GM23338 (cell line): Measurements from ENCODE around the gene CPLANE1. TPM values are rescaled to one million over a fixed set of nuclear protein-coding genes. Genes with fewer than 3 reads are reported as not detected.

Experiments
- ATAC-seq: fragments of 200-7000 bp; cut with Tn5 transposase; 3 replicates; pipeline ENCODE4 v1.9.1; 2020
- DNase-seq: peaks from one replicate; pipeline ENCODE4 v3.0.0-alpha.2; 2015; ENCODE audit warnings: low spot score
- H2AFZ ChIP-seq: fragments of 200-600 bp; sonication (generic); 2 replicates; pipeline ENCODE4 v1.8.0; 2016; ENCODE audit warnings: antibody characterized with exemption, mild to moderate bottlenecking, moderate library complexity
- H3F3A ChIP-seq: fragments of 200-600 bp; sonication (generic); replicated peaks from 2 replicates; pipeline ENCODE4 v1.8.0; 2017; ENCODE audit warnings: antibody characterized with exemption, mixed run types, low read depth
- H3K27ac ChIP-seq: fragments of 200-600 bp; sonication (generic); 2 replicates; pipeline ENCODE4 v1.6.1; 2016; ENCODE audit warnings: low read depth
- H3K27me3 ChIP-seq: fragments of 200-600 bp; sonication (generic); 2 replicates; pipeline ENCODE4 v1.8.0; 2016; ENCODE audit warnings: mild to moderate bottlenecking, mixed run types, moderate library complexity; ENCODE audit not compliant: insufficient read depth
- H3K36me3 ChIP-seq: fragments of 200-600 bp; sonication (generic); 2 replicates; pipeline ENCODE4 v1.8.0; 2016; ENCODE audit warnings: mild to moderate bottlenecking; ENCODE audit not compliant: insufficient read depth
- H3K4me1 ChIP-seq: fragments of 200-600 bp; sonication (generic); 2 replicates; pipeline ENCODE4 v1.8.0; 2016; ENCODE audit warnings: mild to moderate bottlenecking, moderate library complexity; ENCODE audit not compliant: insufficient read depth
- H3K4me2 ChIP-seq: fragments of 200-600 bp; sonication (generic); 2 replicates; pipeline ENCODE4 v1.7.1; 2017; ENCODE audit warnings: mixed run types
- H3K4me3 ChIP-seq: fragments of 200-600 bp; sonication (generic); 2 replicates; pipeline ENCODE4 v1.6.1; 2016; ENCODE audit warnings: mixed run types
- H3K79me2 ChIP-seq: fragments of 200-600 bp; sonication (generic); replicated peaks from 2 replicates; pipeline ENCODE4 v1.8.0; 2017; ENCODE audit warnings: mild to moderate bottlenecking; ENCODE audit not compliant: insufficient read depth
- H3K9me2 ChIP-seq: fragments of 200-600 bp; sonication (generic); 2 replicates; pipeline ENCODE4 v1.8.0; 2017; ENCODE audit not compliant: insufficient read depth
- H4K20me1 ChIP-seq: fragments of 200-600 bp; sonication (generic); replicated peaks from 2 replicates; pipeline ENCODE4 v1.8.0; 2017; ENCODE audit warnings: mild to moderate bottlenecking; ENCODE audit not compliant: insufficient read depth
- H3K27ac Mint-ChIP-seq: 2 replicates; pipeline ENCODE4 v1.8.0; 2020; ENCODE audit warnings: inconsistent platforms, mild to moderate bottlenecking, moderate library complexity, mixed read lengths
- H3K27me3 Mint-ChIP-seq: 3 replicates; pipeline ENCODE4 v1.8.0; 2022; ENCODE audit warnings: low read depth, mild to moderate bottlenecking, moderate library complexity, mixed read lengths, inconsistent platforms; ENCODE audit not compliant: insufficient read depth, poor library complexity
- H3K36me3 Mint-ChIP-seq: 3 replicates; pipeline ENCODE4 v1.8.0; 2021; ENCODE audit warnings: low read depth, mild to moderate bottlenecking, inconsistent platforms, moderate library complexity, mixed read lengths
- H3K4me1 Mint-ChIP-seq: 3 replicates; pipeline ENCODE4 v1.8.0; 2020; ENCODE audit warnings: mild to moderate bottlenecking, inconsistent platforms, mixed read lengths
- H3K4me3 Mint-ChIP-seq: 3 replicates; pipeline ENCODE4 v1.8.0; 2021; ENCODE audit warnings: moderate library complexity, mild to moderate bottlenecking, inconsistent platforms, mixed read lengths
- H3K9me3 Mint-ChIP-seq: 3 replicates; pipeline ENCODE4 v1.8.0; 2020; ENCODE audit warnings: moderate library complexity, mild to moderate bottlenecking, inconsistent platforms, mixed read lengths
- CREB1 ChIP-seq: fragments of 250-450 bp; sonication (Bioruptor Pico); IDR thresholded peaks from 2 replicates; pipeline ENCODE4 v1.5.0; 2020; ENCODE audit warnings: low read depth, mild to moderate bottlenecking, moderate library complexity
- EZH2 ChIP-seq: fragments of 200-600 bp; sonication (generic); IDR thresholded peaks from one replicate; pipeline ENCODE4 v1.8.0; 2017; ENCODE audit warnings: antibody characterized with exemption, mild to moderate bottlenecking, low read depth; ENCODE audit not compliant: unreplicated experiment
- EZH2phosphoT487 ChIP-seq: fragments of 200-600 bp; sonication (generic); IDR thresholded peaks from one replicate; pipeline ENCODE4 v1.8.1; 2018; ENCODE audit warnings: antibody characterized with exemption; ENCODE audit not compliant: unreplicated experiment
- NANOG ChIP-seq: IDR thresholded peaks from 2 replicates; pipeline ENCODE4 v1.6.1; 2016; ENCODE audit warnings: antibody characterized with exemption, borderline replicate concordance
- ZNF331 ChIP-seq: fragments of 250-450 bp; sonication (Bioruptor Pico); IDR thresholded peaks from 2 replicates; pipeline ENCODE4 v1.5.0; 2020; ENCODE audit warnings: low read depth, mild to moderate bottlenecking, moderate library complexity
- polyA plus RNA-seq: library from polyadenylated mRNA; unstranded; fragments of >200 nt; fragmentation: Nextera tagmentation; extraction: Ambion mirVana; gene quantifications from 2 replicates; pipeline ENCODE4 v1.2.1, GENCODE V29; 2016
- total RNA-seq: library from RNA; depleted of rRNA; stranded (reverse); fragments of >200 nt; shearing (Covaris generic); gene quantifications from 2 replicates; pipeline ENCODE4 v1.2.3, GENCODE V29; 2014
- TF ChIP-seq, protein P1 (sequence below): fragments of 250-450 bp; sonication (Bioruptor Pico); IDR thresholded peaks from 2 replicates; pipeline ENCODE4 v1.5.0; 2020; ENCODE audit warnings: mild to moderate bottlenecking, moderate library complexity
- TF ChIP-seq, protein P2 (sequence below): IDR thresholded peaks from 2 replicates; pipeline ENCODE4 v1.6.1; 2016; ENCODE audit warnings: antibody characterized with exemption

The CPLANE1 gene
- total and polyA plus RNA-seq, 2 experiments from 2014 or later, result 5.1 to 8.3 TPM

- H3K79me2 ChIP-seq, result no peaks in the 10 kb centered on the region
- no peaks in the 10 kb centered on the region for H4K20me1 ChIP-seq
- no peak overlapping the region for H3K4me2 ChIP-seq
- no peak overlapping the region for H3K27ac ChIP-seq
- no peak overlapping the region for H3K4me3 ChIP-seq
- H3F3A ChIP-seq, result peaks cover 12% of the 10 kb centered on the region
- no peaks in the 10 kb centered on the region for H3K9me2 ChIP-seq
- no peak overlapping the region for H3K4me3 Mint-ChIP-seq
- DNase-seq, result no peak
- H3K4me1 ChIP-seq, result peaks cover 8% of the 10 kb centered on the region
- ATAC-seq, result no peak
- TF ChIP-seq CREB1, result no peak
- TF ChIP-seq EZH2, result no peak
- TF ChIP-seq, protein P1, sequence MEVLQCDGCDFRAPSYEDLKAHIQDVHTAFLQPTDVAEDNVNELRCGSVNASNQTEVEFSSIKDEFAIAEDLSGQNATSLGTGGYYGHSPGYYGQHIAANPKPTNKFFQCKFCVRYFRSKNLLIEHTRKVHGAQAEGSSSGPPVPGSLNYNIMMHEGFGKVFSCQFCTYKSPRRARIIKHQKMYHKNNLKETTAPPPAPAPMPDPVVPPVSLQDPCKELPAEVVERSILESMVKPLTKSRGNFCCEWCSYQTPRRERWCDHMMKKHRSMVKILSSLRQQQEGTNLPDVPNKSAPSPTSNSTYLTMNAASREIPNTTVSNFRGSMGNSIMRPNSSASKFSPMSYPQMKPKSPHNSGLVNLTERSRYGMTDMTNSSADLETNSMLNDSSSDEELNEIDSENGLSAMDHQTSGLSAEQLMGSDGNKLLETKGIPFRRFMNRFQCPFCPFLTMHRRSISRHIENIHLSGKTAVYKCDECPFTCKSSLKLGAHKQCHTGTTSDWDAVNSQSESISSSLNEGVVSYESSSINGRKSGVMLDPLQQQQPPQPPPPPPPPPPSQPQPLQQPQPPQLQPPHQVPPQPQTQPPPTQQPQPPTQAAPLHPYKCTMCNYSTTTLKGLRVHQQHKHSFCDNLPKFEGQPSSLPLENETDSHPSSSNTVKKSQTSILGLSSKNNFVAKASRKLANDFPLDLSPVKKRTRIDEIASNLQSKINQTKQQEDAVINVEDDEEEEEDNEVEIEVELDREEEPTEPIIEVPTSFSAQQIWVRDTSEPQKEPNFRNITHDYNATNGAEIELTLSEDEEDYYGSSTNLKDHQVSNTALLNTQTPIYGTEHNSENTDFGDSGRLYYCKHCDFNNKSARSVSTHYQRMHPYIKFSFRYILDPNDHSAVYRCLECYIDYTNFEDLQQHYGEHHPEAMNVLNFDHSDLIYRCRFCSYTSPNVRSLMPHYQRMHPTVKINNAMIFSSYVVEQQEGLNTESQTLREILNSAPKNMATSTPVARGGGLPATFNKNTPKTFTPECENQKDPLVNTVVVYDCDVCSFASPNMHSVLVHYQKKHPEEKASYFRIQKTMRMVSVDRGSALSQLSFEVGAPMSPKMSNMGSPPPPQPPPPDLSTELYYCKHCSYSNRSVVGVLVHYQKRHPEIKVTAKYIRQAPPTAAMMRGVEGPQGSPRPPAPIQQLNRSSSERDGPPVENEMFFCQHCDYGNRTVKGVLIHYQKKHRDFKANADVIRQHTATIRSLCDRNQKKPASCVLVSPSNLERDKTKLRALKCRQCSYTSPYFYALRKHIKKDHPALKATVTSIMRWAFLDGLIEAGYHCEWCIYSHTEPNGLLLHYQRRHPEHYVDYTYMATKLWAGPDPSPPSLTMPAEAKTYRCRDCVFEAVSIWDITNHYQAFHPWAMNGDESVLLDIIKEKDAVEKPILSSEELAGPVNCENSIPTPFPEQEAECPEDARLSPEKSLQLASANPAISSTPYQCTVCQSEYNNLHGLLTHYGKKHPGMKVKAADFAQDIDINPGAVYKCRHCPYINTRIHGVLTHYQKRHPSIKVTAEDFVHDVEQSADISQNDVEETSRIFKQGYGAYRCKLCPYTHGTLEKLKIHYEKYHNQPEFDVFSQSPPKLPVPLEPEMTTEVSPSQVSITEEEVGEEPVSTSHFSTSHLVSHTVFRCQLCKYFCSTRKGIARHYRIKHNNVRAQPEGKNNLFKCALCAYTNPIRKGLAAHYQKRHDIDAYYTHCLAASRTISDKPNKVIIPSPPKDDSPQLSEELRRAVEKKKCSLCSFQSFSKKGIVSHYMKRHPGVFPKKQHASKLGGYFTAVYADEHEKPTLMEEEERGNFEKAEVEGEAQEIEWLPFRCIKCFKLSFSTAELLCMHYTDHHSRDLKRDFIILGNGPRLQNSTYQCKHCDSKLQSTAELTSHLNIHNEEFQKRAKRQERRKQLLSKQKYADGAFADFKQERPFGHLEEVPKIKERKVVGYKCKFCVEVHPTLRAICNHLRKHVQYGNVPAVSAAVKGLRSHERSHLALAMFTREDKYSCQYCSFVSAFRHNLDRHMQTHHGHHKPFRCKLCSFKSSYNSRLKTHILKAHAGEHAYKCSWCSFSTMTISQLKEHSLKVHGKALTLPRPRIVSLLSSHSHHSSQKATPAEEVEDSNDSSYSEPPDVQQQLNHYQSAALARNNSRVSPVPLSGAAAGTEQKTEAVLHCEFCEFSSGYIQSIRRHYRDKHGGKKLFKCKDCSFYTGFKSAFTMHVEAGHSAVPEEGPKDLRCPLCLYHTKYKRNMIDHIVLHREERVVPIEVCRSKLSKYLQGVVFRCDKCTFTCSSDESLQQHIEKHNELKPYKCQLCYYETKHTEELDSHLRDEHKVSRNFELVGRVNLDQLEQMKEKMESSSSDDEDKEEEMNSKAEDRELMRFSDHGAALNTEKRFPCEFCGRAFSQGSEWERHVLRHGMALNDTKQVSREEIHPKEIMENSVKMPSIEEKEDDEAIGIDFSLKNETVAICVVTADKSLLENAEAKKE, result no peak
- no peak for TF ChIP-seq ZNF331 (CRISPR knock-in tag)
- TF ChIP-seq NANOG, result no peak
- no peak for TF ChIP-seq EZH2phosphoT487
- TF ChIP-seq, protein P2, sequence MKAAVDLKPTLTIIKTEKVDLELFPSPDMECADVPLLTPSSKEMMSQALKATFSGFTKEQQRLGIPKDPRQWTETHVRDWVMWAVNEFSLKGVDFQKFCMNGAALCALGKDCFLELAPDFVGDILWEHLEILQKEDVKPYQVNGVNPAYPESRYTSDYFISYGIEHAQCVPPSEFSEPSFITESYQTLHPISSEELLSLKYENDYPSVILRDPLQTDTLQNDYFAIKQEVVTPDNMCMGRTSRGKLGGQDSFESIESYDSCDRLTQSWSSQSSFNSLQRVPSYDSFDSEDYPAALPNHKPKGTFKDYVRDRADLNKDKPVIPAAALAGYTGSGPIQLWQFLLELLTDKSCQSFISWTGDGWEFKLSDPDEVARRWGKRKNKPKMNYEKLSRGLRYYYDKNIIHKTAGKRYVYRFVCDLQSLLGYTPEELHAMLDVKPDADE, result no peak
- H3K27ac Mint-ChIP-seq, result no peak overlapping the region
- H3K36me3 Mint-ChIP-seq, result no peaks in the 10 kb centered on the region; the same call in 1 of the 3 replicates
- H3K27me3 Mint-ChIP-seq, result peaks cover 6% of the 10 kb centered on the region
- H3K9me3 Mint-ChIP-seq, result peaks cover 5% of the 10 kb centered on the region; the same call in 2 of the 3 replicates
- H2AFZ ChIP-seq, result no peak overlapping the region
- no peaks in the 10 kb centered on the region for H3K36me3 ChIP-seq
- H3K27me3 ChIP-seq, result no peaks in the 10 kb centered on the region
- H3K4me1 Mint-ChIP-seq, result no peaks in the 10 kb centered on the region; the same call in 1 of the 3 replicates
Observed at GRCh38 chr5:37254581-37254980, 5.4 kb upstream of the CPLANE1 start.
